NCI-H2107 treated with DMSO at 0.1 percent for 48 hours (cell line): ENCODE measurements around the gene PTGER1.

ENCODE experiments used
- DNase-seq: peaks from one replicate; lab custom pipeline; 2025; ENCODE audit not compliant: unreplicated experiment; lab: John Stamatoyannopoulos, UW

The PTGER1 gene

GRCh38 chr19:14503285-14503684 lies 28.1 kb upstream of the PTGER1 start:
- no peak for DNase-seq

GRCh38 chr19:14502334-14503092 lies 27.4 kb upstream of the PTGER1 start:
- DNase-seq, result no peak

GRCh38 chr19:14497228-14497921 lies 22.2 kb upstream of the PTGER1 start:
- no peak for DNase-seq

GRCh38 chr19:14496834-14497227 lies 21.7 kb upstream of the PTGER1 start:
- DNase-seq, result no peak

- peak; percentile 96 for DNase-seq
These were observed 21.1 kb upstream of the PTGER1 start, which contains the start of gene GIPC1 for GRCh38 chr19:14496029-14496833. TSS of gene GIPC1 (minus strand) at chr19:14496127. CDS start at chr19:14482976, 13,151 bp downstream.

- DNase-seq, result no peak
These were observed 20.5 kb upstream of the PTGER1 start for GRCh38 chr19:14495672-14496028.

GRCh38 chr19:14494910-14495671 lies 19.9 kb upstream of the PTGER1 start:
- DNase-seq, result no peak

- DNase-seq, result no peak
These were observed 19.3 kb upstream of the PTGER1 start for GRCh38 chr19:14494411-14494810.

GRCh38 chr19:14492756-14493337 lies 17.7 kb upstream of the PTGER1 start:
- DNase-seq, result no peak

GRCh38 chr19:14487370-14488125 lies 12.4 kb upstream of the PTGER1 start:
- no peak for DNase-seq

GRCh38 chr19:14482172-14482941 lies 7.2 kb upstream of the PTGER1 start:
- DNase-seq, result no peak

- DNase-seq, result no peak
These were observed 5.5 kb upstream of the PTGER1 start for GRCh38 chr19:14480700-14481079.

- no peak for DNase-seq
These were observed 5.0 kb upstream of the PTGER1 start for GRCh38 chr19:14479975-14480699.

GRCh38 chr19:14479309-14479974 lies 4.3 kb upstream of the PTGER1 start:
- DNase-seq, result no peak

GRCh38 chr19:14478113-14478545 lies 3.0 kb upstream of the PTGER1 start:
- no peak for DNase-seq

GRCh38 chr19:14477418-14478112 lies 2.4 kb upstream of the PTGER1 start:
- no peak for DNase-seq

GRCh38 chr19:14476673-14477401 lies 1.7 kb upstream of the PTGER1 start:
- DNase-seq, result peak; percentile 57
